Activated T-cell treated with anti-CD3 and anti-CD28 coated beads for 1 hour (primary cell): ENCODE data around the gene ACTR1A.
"Not testable (repeated sequence)": the region's sequence is repeated elsewhere in the genome, so short reads cannot be mapped to it uniquely, and the experiment has no call there.

Experiments used
- DNase-seq: peaks from one replicate; pipeline ENCODE4 v3.0.0-alpha.2; 2020; ENCODE audit warnings: low read depth

The ACTR1A gene

DNA sequence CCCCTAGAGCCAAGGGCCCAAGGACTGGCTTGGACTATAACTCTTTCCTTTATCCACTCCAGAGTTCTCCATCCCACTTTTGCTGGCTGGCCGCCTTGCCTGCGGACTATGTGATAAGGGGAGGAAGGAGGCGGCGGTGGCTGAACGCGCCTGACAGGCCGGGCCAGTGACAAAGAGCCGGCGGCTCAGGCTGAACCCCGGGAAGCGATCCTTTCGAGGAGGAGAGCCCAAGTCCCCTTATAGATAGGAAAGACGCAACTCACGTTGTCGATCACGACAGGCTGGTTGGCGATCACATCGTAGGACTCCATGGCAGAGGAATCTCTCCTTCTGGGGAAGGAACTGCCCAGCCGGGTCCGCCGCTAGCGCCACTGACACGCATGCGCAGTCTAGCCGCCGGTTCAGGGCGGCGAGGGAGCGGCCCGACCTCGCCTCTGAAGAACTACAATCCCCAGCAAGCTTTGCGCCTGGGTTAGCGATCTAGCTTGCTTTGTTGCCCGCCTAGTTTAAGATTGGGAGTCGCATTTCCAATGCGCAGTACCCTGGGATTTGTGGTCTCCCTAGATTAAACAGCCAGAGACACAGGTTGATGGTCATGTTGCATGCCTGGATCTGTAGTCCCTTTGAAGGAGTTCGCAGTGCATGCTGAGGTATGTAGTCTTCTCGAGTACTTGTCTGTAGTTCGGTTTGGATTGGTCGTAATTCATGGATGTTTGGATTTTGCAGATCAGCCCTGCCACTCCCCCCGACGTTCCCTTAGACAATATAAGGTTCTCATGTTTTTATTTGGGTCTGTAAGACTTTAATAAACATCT is at the start of gene ACTR1A:
Gene ACTR1A (minus strand): TSS at position 376 of the 815 bp plus-strand sequence. CDS start 65 bp downstream, at position 311.
- peak; percentile 90 for DNase-seq

DNA sequence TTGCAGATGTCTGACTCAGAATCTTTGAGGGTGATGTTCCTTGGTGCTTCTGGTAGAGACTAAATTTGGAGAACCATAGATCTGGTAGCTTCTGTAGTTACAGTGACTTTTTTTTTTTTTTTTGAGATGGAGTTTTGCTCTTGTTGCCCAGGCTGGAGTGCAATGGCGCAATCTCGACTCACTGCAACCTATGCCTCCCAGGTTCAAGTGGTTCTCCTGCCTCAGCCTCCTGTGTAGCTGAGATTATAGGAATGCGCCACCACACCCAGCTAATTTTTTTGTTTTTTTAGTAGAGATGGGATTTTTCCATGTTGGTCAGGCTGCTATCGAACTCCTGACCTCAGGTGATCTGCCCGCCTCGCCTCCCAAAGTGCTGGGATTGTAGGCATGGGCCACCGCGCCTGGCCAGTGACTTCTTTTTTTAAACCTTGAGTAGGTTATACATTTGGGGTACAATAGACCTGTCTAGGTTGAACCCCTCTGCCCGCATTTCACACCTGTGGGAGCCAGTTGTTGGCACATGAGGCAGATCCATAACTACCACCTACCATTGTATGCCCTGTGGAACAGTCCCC is 48.2 kb upstream of the ACTR1A start:
- DNase-seq: no peak

DNA sequence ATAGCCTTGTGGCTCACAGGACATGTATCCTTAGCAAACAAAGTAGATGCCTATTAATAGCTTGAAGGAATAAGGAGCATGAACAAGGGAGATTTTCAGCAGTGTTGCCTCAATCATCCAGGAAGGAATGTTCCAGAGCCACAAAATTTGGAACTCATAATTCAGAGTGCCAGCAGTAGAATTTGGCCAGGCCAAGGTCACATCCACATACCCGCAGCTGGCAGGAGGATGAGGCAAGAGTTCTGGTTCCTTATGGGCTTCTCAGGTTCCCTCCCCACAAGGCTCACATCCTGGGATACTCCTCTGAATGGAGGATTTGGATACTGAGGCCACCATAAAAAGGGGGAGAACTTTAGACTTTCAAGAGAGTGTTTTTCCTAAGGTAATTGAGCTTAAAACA is 47.0 kb upstream of the ACTR1A start:
- DNase-seq: no peak

DNA sequence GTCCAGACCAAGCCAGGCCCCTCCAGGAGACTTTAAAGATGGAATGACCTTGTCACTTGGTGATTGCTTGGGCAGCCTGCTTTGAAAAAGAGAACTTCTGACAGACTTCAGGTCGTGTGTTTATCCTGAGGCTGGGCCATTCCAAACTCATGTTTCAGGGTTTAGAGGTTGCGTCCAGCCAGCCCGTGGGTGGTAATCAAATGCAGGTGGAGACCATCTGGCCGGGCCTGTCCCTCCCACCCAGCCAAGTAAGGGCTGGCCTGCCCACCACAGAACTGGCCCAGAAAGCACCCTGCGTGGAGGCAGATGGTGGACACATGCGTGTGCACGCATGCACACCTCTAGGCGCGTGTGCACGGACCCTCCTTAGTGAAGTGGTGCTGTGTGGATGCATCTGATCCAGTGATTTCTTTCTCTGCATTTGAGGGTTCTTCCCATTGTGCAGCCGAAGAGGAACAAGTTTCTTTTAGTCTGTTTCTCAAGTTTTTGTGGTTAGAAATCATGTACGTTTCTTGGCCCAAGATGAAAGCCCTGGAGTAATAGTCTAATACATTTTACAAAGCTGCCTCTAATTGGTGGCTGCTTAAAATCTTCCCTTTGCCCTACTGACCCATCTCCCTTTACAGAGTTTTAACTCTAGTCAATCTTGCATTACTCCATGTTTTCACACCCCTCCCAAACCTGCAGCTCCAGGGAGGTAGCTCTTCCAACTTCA is 44.3 kb upstream of the ACTR1A start:
- DNase-seq: no peak

DNA sequence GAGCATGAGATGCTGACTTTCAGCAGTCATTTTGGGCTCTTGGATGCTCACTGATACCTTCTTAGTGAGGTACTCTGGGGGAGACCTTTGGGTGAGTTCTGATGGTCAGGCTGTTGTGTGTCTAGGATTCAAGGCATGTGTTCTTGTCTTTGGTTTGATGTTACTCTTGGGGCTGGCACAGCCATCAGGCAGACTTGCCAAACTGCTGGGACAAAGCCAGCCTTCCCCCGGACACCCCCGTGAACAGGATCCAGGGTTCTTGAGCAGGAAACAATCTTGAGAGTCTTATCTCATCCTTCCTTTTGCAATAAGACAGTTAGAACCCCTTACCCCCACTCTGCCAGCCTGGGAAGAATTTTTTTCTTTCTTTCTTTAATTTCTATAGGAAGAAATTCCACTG is 43.5 kb upstream of the ACTR1A start:
- DNase-seq: no peak

DNA sequence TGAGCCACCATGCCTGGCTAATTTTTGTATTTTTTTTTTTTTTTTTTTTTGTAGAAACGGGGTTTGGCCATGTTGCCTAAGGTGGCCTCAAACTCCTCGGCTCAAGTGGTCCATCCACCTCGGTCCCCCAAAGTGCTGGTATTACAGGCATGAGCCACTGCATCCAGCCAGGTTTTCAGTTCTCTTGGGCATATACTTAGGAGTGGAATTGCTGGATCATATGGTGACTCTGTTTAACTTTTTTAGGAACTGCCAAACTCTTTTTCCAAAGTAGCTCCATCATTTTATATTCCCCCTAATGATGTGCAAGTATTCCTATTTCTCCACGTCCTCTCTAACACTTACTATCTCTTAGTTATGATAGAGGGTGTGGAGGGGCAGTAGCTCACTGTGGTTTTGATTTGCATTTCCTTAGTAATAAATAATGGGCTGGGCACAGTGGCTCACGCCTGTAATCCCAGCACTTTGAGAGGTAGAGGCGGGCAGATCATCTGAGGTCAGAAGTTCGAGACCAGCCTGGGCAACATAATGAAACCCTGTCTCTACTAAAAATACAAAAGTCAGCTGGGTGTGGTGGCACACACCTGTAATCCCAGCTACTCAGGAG is 42.9 kb upstream of the ACTR1A start:
- DNase-seq: no peak

DNA sequence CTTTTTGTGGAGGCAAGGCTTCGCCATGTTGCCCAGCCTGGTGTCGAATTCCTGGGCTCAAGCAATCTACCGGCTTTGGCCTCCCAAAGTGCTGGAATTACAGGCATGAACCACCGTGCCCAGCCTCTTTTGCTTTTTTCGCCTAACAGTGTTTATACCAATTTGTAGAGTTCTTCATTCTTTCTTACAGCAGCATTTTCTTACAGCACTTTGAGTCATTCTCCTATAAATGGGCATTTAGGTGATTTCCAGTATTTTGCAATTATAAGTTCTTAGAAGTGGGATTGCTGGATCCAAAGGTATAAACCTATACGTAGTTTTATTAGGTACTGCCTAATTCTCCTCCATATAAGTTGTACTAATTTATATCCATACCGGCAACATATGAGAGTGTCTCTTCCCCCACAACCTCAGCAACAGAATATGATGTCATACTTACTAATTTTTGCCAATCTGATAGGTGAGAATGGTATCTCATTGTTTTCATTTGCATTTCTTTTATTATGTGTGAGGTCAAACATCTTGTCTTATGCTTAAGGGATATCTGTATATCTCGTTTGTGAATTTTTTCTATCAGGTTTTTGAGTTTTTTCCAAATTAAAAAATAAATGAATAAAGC is 40.4 kb upstream of the ACTR1A start:
- no peak for DNase-seq

DNA sequence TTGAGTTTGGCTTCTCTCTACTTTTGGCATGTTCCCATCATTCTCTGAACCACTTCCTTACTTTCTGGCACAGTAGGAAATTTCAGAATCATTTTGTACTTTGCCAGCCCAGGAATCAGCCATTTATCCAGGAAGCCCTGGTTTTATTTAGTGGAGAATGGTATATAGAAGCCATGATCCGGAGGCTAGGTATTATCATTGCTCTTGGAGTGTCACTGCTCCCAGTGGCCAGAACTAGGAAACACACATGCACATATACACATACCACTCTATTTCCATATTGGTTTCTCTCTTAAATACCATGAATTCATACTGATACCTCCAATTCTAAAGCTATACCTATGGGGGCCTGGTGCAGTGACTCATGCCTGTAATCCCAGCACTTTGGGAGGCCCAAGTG is 37.5 kb upstream of the ACTR1A start:
- DNase-seq: no peak

DNA sequence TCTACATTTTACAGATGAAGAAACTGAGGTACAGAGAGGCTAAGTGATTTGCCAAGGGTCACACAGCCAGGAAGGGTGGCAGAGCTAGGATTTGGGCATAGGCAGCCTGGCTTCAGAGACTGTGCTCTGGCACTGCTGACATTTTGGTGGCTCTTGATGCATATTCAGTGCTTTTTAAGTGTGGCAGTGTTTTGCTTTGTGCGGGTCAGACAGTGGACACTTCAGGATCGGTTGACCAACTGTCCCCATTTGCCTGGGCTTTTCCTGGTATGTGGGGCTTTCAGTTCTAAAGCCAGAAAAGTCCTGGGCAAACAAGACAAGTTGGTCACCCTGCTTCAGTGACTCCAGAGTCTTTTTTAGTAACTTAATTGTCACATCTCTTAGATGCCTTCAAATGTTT is 36.3 kb upstream of the ACTR1A start:
- DNase-seq: no peak

DNA sequence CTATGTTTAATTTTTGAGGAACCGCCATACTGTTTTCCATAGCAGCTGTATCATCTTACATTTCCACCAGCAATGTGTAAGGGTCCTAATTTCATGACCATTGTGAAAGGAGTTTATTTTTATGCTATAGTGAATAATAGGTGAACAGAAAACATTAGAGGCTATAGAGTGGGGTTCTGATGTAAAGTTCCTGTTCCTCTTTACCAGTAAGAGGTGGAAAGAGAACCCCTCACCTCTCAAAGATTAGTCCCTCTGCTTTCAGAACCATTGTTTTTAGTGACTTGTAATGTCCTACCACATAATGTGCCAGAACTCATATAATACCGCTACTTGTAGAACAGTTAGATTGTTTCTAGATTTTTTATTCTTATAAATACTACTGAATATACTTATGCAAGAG is 35.4 kb upstream of the ACTR1A start:
- DNase-seq: no peak

DNA sequence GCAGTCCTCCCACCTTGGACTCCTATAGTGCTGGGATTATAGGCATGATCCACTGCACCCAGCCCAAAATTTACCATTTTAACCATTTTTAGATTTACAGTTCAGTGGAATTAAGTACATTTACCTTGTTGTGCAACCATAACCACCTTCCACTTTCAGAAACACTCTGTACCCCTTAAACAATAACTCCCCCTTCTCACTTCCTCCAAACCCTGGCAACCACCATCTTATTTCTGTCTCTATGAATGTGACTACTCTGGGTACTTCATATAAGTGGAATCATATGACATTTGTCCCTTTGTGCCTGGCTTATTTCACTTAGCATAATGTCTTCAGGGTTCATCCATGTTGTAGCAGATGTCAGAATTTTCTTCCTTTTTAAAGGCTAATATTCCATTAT is 34.9 kb upstream of the ACTR1A start:
- no peak for DNase-seq

DNA sequence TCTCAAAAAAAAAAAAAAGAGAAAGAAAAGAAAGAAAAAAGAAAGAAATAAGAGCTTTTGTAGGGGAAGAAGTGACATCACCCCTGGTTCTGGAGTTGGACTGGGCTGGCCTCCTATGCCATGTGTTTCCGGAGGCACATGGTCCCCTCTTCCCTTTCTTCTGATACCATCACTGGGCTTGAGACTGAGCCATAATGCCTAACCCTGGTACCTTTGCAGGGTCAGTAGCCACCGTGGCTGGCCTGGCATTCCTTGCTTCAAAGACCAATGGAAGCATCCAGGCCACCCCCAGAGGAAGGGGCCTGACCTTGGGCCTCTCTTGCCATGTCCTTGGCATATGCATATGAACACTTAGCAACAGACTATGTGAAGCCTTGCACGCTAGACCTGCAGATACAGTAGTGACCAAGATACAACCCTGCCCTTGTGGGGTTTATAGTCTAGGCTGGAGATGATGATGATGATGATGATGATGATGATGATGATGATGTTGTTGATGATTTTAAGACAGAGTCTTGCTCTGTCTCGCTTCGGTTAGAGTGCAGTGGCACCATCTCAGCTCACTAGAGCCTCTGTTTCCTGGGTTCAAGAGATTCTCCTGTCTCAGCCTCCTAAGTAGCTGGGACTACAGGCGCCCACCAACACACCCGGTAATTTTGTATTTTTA is 33.1 kb upstream of the ACTR1A start:
- no peak for DNase-seq

DNA sequence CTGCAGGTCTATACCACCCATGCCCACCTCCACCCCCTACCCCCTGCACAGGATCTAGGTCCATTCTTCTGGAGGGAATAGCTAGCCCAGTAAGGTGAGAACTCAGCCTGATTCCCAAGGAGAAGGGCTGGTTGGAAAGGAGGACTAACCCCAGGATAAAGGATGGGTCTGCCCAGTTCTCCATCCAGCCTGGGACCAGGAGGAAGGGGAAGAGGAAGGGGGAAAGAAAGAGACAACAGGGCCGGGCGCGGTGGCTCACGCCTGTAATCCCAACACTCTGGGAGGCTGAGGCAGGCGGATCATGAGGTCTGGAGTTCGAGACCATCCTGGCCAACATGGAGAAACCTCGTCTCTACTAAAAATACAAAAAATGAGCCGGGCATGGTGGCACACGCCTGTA is 32.5 kb upstream of the ACTR1A start:
- DNase-seq: not testable (repeated sequence)

DNA sequence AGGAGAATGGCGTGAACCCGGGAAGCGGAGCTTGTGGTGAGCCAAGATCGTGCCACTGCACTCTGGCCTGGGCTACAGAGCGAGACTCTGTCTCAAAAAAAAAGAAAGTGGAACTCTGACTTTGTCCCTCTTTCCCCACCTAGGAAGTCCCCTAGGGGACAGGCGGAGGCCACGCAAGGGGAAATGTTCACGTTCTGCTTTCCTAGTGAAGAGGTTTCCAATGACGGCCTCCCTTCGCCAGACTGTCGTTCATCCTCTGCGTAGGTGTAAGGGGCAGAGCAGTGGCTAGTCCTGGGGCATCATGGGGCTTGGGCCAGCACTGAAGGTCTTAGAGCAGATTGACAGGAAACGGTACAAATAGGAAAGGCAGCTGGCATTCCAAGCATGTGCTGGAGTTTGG is 31.8 kb upstream of the ACTR1A start:
- no peak for DNase-seq

DNA sequence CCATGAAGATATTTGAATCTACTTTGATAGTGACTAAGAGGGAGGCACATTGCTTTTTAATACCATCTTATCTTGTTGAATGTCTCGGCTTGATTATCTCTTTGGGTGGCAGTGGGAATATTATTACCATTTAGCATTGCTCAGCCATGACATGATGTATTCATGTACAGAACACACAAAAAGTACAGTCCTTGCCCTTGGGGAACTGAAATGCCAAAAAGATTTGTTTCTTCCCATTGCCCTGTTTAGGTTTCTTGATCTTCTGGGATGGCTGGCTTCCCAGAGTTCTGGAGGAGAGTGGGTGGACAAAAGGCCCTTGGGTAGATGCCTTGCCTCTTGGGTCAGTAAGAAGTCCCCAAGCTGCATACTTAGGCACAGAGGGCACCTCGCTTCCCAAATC is 25.0 kb upstream of the ACTR1A start:
- DNase-seq: no peak

DNA sequence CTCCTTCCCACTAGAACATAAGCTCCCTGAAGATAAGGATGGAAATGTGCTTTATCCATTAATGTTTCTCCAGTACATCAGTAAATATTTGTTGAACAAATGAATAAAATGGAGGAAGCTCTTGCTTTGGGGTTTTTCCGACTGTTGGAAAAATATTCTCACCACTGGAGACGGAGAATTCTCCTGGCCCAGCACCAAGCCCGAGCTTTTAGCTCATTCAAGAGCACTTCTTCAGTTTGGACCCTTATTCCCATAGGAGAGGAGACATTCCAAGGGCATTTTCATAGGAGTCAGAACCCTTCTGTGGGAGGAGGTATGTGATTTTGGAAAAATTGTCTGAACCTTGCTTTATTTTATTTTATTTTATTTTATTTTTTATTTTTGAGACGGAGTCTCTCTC is 22.2 kb upstream of the ACTR1A start:
- no peak for DNase-seq

DNA sequence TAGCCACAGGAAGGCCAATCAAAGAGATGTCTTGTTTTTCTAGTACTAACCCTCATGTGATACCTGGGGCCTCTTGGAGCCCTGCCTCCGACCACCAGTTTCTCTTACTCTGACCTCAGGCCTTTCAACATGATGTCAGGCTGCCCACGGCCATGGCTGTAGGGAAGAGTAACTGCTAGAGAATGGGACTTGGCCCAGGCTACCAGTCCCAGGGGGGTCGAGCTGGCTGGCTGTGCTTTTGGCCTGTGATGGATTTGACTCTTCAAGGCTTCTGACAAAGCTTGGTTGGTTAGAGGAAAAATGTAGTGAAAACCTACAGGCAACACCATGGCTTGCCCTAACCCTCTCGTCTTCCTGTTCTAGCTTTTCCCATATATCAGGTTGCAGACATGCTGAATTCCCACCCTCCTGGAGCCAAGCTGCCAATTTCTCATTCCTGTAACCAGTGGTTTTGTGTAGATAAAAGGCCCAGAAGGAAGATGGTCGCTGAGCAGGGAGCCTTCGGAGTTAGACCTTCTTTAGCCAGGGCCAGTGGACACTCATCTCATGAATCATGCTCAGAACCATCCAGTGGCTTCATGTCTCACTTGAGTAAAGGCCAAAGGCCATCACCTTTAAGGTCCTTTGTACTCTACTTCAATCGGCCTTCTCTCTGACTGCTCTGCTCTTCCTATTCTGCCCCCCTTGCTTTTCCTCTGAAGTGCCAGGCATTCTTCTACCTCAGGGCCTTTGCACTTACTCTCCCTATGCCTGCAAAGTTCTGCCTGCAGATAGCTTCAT is 20.9 kb upstream of the ACTR1A start:
- no peak for DNase-seq

DNA sequence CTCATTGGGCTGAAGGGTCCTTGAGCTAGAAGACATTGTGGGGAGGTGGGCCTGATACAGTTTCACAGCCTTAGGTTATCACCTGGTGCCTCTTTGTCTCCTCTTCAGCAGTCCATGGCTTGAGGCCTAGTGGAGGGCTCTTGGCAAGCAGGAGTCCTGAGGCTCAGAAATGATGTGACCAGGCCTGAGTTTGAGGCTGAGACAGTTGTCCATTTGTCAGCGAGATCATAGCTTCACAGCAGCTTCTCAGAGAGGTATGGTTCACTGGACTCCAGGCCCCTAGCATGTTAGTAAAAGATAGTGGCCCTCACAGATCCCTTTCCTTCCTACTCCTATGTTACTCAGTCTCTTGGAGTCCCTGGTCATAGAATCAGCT is 20.4 kb upstream of the ACTR1A start:
- no peak for DNase-seq

DNA sequence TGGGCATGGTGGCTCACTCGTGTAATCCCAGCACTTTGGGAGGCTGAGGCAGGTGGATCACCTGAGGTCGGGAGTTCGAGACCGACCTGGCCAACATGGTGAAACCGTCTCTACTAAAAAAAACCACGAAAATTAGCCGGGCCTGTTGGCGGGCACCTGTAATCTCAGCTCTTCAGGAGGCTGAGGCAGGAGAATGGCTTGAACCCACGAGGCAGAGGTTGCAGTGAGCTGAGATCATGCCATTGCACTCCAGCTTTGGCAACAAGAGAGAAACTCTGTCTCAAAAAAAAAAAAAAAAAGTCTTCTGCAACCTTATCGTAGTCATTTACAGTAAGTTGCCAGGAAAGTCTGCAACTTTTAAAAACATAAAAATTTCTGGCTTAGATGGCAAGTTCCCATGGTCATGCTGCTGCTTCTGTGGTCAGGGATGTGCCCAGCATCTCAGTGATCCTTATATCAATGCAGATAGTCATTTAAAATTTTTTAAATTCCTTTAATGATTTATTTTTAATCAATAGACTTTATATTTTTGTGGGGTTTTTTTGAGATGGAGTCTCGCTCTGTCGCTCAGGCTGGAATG is 16.8 kb upstream of the ACTR1A start:
- DNase-seq: no peak

DNA sequence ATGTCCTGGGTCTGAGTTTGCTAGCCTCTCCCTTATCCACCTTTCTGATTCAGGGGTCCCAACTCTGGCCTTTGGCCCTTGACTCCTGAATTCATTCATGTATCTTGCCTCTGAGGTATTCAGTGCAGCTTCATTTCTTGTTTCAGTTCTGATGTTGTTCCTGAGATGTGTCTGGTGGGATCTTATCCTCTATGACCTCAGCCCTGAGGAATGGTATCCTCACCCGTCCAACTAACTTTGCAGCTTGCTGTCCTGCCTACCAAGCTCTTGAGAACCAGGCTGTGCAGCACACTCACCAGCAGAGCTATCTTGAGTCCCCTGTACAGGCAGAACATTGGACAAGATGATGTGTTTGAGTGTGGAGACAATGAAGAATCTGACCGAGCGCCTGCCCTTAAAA is 15.0 kb upstream of the ACTR1A start:
- DNase-seq: no peak

DNA sequence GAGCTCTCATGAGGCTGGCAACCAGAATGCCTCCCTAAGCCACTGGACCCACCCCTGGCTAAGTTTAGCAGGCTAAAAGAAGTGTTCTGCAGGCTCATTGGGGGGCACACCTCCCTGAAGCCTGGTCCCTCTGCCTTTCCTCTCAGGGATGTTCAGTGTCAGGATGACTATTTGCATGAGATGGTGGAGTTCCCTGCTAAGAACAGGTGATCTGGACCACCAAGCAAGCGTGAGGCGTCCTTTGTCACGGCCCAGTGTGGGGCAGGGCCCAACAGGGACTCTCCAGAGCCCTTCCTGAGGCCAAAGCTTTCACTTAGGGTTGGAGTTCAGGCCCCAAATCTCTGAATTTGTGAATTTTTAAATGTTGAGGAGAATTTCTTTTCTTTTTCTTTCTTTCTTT is 13.2 kb upstream of the ACTR1A start:
- no peak for DNase-seq
